HG02642 (cell line): ENCODE results near the gene ANKRD65.
A peak's percentile ranks its signal among the peaks of the same experiment; 100 is the strongest.

ENCODE experiments used
- ATAC-seq: cut with Tn5 transposase; IDR thresholded peaks from one replicate; pipeline ENCODE4 v1.9.1; 2021; ENCODE audit warnings: mild to moderate bottlenecking; ENCODE audit not compliant: unreplicated experiment, poor library complexity

ANKRD65 gene

DNA sequence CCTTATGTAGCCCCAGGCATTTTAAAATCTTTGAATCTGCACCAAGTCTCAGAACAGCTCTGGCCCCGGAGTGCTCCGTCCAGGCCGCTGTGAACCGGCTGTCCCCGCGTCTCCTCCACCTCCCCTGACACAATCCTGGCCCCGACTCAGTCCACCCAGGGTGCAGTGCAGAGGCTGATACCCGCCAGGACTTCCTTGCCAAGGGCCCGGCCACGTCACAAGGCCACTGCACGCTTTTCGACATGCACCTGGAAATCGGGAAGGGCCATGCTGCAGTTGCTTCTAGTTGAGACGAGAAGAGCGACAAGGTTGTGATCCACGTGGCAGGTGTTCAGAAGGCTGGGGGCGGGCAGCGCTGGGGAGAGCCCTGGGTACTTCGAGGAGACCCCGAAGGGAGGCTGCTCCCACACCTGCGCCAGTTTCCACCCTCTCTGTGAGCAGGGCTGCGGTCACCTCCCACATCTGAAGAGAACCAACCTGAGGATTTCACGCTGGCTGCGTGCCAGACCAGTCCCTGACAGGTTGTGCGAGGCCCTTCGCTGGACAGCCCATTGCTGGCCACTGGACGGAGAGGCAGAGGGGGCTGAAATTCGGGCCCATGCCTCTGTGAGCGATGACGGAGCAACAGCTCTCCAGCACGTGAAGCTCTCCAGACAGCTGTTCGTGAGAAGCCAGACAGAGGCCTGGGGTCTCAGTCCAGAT, 21.1 kb upstream of the ANKRD65 start:
- ATAC-seq = no peak

DNA sequence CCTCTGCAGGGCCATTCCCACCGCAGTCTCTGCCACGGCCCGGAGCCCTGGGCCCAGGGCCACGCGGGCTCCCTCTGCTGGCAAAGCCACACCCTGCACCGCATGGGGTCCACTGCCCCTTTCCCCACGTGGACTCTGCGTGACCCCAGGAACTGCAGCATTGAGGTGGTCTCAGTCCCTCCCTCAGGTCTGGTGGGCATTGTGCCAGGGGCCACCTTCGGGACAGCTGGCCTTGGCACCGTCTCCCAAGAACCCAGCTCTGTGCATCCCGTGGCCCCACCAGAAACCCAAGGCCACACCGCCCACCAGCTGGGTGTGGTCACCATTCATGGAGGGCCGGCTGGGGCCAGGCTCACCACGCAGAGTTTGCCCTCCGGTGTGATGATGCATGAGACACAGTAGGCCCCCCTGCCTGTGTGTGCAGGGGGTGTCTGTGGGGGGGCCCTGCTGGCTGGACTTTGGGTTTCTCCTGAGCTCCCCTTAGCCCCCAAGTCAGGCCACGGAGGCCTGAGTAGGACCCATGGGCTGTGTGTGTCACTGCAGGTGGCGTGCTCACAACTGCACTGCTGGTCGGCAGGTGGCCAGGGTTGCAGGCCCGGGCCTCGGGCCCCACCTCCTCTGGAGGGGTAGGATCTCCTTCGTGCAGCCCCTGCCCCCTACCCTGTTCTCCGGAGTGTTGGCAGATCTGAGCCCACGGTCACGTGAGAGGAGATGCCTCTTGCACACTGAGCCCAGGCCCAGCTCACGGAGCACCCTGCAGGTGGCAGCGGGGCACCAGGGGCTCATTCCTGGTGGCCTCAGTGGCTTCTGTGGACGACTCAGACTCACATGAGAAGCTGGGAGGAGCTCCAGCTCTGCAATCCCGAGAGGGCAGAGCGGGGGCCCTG, 20.2 kb upstream of the ANKRD65 start:
- ATAC-seq = no peak

DNA sequence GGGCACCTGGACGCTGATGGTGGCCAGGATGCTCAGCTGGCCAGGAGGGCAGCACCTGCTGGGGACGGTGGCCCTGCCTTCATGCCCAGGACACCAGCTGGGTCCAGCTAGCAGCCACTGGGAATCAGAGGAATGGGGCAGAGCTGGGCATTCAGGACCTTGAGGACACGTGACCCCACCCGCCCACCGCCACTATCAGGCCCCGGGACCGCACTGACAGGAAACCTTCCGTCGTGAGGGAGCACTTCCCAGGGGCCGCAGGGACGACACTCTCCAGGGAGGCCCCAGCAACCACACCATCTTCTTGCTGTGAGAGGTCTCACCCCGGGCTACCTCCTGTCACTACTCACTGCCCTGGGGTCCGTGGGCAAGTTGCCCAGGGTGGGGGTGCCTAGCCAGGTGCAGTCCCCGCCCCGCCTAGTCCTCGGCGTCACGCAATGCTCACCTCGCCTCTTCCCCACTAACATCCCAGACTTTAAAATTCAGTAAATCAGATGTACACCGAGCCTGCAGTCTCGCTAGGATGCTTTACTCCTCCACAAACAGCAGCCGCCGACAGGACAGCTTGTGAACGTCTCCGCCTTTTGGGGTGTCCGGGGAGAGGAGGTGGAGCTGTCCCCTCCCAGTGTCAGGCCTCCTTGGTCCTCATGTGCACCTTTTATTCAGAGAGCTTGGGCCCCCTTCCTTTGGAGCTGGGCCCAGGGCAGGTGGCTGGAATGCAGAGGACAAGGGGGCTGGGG, 19.4 kb upstream of the ANKRD65 start:
- ATAC-seq = no peak

DNA sequence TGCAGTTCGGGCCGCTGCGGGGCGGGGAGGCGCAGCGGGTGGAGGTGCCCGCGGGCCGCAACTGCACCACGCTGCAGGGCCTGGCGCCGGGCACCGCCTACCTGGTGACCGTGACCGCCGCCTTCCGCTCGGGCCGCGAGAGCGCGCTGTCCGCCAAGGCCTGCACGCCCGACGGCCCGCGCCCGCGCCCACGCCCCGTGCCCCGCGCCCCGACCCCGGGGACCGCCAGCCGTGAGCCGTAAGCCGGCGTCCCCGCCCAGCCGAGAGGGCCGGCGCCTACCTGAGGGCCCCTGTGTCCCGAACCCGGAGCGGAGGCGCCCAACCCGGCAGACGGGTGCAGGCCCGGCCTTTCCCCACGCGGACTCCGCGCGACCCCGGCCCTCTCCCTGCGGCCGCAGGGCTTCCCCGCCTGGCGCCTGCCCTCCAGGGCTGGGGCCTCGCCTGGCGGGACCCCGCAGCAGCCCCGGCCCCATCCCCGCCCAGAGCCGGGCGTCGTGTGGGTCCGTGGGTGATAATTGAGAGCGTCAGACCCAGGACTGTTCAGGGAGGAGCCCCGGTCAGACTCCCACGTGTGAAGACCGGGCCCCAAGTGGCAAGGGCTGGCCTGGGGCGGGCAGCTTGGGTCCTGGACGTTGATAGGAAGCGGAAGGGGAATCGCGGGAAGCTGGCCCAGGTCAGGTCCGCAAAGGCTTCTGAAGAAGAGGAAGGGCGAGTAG, 18.6 kb upstream of the ANKRD65 start:
- ATAC-seq = no peak

DNA sequence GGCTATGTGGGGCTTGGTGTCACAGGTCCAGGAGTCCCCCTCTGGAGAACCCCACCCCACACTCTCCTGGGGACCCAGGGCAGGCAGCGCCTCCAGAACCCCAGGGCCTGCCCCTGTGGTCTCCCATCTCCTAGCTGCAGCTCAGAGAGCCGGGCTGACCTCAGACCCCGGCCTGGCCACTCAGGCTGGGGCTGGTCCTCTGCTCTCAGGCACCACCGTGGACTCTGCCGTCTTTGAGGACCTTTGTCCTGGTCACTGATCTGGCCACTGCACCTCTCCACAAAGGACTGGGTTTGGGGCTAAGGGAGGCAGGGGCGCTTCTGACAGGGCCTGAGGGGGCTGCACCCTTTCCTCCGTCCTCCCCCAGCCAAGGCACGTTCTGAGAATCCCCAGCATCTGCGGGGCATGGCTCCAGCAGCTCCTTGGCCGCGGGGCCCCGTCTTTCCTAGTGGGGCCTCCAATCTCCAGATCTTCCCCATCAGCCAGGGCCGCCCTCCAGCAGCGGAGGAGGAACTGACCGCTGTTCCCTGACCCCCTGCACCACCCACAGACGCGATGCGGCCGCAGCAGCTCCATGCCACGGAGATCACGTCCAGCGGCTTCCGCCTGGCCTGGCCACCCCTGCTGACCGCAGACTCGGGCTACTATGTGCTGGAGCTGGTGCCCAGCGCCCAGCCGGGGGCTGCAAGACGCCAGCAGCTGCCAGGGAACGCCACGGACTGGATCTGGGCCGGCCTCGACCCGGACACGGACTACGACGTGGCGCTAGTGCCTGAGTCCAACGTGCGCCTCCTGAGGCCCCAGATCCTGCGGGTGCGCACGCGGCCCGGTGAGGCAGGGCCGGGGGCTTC, 17.7 kb upstream of the ANKRD65 start:
- no peak for ATAC-seq

DNA sequence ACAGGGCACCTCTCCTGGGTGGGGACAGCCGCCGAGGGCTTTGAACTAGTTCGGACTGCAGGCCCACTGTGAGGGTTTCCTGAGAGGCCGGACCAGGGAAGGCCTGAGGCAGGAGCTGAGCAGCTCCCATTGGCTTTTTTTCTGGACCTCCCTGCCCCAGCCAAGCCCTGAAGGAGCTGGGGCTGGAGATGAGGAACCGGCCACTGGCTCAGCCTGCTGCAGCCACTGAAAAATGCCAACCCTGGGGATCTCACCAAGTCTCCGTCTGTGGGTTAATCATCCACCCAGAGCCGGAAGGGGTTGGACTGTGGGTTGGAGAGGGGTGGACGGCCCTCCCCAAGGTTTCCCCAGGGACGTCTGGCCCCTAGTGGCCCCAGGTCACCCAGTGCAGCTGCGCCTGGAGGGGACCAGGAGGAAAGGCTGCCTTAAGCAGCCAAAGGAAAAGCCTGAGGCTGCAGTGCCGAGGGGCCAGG, 16.9 kb upstream of the ANKRD65 start:
- ATAC-seq = peak; percentile 32

DNA sequence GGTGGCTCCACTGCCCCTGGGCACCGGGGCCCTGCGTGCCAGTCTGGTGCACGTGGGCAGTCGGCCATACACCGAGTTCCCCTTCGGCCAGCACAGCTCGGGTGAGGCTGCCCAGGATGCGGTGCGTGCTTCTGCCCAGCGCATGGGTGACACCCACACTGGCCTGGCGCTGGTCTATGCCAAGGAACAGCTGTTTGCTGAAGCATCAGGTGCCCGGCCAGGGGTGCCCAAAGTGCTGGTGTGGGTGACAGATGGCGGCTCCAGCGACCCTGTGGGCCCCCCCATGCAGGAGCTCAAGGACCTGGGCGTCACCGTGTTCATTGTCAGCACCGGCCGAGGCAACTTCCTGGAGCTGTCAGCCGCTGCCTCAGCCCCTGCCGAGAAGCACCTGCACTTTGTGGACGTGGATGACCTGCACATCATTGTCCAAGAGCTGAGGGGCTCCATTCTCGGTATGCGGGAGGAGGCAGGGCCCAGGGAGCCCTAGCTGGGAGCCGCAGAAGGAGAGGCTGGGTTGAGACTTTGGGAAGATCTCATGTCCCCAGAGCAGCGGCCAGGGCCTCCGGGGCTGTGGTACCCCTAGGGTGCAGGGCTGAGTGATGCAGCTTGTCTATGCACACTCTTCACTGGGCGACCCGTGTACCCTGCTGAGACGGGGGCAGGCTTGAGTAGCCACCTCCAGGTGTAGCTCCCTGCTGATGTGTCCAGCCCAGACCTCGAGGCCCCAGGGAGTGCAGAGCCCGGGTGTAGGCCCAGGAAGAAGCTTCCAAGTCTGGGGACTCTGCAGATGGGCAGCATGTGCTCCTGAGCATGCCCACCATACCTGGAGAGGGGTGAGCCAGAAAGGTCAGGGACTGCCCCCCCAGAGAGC, 16.2 kb upstream of the ANKRD65 start:
- no peak for ATAC-seq

DNA sequence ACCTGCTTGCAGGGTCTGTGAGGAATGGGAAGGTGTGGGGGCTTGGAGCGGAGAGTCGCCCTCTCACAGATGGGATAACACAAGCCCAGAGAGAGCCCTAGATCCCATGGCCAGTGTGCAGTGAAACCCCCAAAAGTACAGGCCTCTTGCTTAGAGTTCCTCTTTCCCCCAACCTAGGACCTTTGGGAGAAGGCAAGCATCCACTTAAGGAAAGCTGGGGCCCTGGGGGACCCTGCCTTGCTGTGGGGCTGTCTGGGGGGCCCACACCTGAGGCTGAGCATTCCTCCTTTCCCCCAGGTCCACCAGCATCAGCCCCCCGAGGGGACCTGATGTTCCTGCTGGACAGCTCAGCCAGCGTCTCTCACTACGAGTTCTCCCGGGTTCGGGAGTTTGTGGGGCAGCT, 15.6 kb upstream of the ANKRD65 start:
- ATAC-seq = no peak

DNA sequence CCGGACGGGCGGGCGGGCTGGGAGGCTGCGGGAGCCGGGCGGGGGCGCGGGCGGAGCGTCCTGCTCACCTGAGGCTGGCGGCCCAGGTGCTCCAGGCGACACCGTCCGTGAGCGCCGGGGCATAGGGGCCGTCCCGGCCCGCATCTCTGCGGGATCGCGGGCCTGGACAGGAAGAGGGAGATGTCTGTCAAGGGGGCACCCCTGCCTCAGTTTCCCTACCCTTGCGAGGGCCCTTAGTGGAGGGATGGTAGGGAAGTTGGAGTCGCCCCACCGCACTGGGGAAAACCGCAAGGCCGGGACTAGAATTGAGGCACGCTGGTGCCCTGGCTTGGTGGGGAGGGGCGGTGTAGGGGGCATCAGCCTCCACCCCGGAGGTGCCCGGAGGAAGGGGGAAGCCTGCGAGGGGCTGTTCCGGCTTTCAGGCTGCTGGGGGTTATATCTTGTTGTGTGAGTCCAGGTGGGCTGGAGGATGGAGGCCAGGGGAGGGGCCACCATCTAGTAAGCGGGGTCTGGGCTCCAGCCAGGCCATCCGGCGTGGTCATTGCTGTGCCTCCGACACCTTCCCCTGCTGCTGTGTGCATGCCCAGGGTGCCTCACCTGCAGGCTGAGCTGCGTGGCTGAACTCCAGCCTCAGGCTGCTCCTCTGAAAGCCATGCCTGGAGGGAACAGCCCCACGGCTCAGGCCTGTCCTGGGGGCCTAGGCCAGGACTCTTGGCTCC, 15.0 kb upstream of the ANKRD65 start:
- no peak for ATAC-seq

DNA sequence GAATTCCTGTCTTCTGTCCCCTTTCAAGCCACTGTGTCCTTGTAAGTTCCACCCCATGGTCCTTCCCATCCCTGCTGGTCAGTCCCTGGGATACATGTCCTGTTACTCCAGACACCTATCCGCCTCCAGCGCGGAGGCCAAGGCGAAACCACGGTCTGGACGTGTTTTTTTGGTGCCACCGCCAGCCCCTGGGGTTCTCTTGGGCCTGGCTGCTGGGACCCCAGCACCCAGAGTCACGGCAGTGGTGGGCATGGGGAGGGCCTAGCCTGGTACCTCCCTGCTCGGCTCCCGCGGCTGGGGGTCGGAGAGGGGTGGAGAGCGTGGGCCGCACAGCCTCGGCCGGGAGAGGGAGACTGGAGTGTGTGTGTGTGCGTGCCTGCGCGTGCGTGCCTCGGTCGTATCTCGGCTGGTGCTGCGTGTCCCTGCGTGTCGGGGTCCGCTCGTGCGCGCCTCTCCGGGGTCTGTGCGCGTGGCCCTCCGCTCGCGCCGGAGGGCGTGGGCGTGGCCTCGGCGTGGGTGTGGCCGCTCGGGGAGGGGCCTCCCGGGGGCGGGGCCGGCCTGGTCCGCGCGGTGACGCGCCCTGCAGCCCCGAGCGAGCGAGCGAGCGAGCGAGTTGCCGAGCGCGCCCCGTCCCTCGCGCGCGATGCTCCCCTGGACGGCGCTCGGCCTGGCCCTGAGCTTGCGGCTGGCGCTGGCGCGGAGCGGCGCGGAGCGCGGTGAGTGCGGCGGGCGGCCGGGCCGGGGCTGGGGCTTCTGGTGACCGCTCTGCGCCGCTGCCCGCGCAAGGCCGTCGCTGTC, 14.2 kb upstream of the ANKRD65 start, which contains the start of gene VWA1:
TSS of gene VWA1 (plus strand) at position 585 of the 798 bp plus-strand sequence. CDS start at position 644, 59 bp downstream.
- ATAC-seq = peak; percentile 45

DNA sequence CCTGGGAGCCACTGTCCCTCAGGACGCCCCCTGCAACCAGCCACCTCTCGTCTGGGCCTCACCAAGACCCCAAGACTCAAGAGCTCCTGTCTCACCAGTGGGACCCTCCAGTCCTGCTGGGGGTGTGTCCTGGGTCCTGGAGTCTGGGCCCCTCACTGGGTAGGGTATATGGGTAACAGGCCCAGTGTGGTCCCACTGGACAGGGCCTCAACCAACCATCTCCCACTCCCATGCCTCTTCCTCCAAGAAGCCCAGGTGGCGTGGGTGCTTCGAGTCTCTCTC, 13.7 kb upstream of the ANKRD65 start:
- ATAC-seq = no peak

DNA sequence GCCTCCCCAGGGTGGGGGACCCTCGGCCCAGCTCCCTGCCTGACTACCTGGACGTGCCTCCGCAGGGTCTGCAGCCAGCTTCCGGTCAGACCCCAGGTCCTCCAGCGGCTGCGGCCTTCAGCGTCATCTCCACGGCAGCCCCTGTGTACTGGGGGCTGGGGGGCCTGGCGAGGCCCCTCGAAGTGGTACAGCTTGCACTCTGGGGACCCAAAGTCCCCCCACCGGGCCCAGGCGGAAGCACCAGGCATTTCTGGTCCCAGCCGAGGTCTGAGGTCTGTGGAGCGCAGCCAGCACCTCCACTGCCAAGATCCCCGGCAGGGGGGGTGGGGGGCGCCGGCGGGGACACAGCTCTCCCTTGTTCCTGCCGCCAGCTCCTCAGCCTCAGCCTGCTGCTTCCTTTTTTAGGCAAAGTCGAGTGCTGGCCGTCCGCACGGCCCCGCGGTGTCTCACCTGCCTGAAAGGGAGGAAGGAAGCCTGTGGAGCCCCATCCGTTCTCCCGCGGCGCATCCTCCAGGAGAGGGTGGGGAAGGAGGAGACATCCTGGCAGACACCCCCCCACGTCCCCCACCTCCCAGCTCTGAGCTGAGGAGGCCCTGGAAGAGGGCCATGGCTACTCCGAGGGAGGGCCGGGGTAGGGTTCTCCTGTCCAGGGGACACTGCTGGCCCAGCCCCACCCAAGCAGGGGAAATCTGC, 13.2 kb upstream of the ANKRD65 start:
- no peak for ATAC-seq

DNA sequence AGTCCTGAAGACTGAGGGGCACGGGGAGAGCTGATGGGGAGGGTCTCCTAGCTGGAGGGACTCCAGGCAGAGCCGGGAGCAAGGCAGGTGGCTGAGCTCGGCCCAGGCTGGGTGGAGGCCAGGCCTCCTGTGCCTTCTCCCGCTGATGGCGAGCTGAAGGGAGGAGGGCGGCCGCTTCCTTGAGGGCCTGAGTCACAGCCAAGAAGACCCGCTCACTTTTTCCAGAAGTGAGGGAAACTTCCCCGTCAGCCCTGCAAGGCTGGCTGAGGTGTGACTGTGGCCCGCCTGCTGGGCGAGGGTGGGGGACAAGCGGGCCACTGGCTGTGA, 12.7 kb upstream of the ANKRD65 start:
- ATAC-seq = no peak

DNA sequence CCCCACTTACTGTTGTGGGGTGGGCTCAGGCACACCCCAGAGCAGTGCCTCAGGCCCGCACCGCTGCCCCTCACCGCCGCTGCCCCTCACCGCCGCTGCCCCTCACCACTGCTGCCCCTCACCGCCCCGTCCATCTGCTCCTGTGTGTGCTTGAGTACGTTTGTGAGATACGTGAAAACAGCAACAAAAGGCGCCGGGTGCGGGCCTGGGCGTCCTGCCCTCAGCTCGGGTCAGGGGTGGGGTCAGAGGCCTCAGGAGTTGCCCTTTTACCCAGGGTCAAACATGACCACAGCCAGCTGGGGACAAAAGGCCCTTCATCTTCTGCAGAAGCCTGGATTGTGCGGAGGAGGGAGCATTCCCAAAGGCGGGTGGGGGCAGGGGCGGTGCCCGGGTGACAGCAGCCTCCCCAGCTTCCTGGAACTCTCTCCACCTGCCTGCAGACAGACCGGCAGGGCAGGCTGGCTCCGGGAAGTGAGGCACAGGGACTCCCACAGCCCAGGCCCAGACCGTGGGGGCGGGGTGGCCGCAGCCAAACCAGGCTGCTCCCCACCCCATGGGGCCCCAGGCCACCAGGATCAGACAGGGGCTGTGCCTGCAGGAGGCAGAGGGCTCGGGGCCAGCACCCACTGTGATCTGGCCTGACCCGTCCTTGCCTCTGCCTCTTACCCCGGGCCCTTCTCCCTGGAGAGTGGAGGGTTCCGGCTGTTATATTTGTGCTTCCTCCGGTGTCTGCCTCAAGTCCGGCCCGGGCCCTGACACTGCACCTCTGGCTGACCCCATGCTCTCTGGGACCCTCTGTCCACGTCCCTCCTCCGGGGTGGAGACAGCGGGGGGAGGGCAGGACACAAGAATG, 12.1 kb upstream of the ANKRD65 start:
- no peak for ATAC-seq

DNA sequence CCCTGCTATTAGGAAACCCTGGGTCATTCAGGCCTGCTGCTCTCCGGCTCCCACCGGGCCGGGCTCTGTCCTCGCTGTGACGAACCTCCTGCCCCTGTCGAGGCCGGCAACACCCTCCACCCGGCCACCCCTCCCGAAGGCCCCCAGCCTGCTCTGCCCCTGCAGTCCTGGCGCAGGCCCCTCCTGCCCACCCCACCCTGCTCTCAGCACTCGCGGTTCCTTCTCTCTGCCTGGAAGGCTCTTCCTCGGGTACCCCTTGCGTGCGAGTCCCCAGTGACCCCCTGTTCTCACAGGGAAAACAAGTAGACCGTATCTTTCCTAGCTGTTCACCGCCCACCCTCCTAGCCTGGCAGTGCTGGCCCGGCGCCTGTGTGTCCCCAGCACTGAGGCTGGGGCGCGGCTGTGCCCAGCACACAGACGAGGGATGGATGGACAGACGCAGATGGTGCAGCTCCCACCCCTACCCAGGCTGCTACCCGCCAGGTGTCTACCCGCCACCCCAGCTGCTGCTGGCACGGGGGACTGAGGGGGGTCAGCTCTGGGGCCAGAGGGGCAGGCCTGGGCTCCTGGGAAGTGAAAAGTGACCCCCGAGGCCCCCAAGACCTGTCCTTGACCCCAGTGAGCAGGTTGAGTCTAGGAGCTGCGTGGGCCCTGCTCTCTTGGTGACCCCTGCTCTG, 11.3 kb upstream of the ANKRD65 start:
- no peak for ATAC-seq
